HK-2 (cell line): ENCODE data around the gene IQGAP2.

Source experiments
- DNase-seq: peaks from one replicate; pipeline ENCODE4 v3.0.0-alpha.2; 2018; ENCODE audit not compliant: unreplicated experiment

IQGAP2 gene

DNA sequence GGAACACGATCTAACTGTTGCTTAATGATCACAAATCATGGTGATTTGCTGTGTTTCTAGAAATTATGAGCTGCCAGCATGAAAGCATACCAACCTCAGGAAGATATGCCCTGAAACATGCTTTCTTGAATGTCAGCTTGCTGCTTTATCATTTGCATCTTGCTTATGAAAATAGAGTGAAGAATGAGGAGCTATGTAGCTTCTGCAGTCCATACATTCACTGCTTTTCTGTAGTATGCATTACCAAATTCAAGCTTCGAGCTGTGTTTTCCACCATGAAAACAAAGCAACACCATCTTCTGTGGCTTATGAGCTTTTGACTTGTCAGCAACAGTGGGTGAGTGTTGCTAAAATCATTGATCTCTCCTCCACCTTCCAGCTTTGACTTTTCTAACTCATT is 203.6 kb downstream of the IQGAP2 start:
- DNase-seq = no peak

DNA sequence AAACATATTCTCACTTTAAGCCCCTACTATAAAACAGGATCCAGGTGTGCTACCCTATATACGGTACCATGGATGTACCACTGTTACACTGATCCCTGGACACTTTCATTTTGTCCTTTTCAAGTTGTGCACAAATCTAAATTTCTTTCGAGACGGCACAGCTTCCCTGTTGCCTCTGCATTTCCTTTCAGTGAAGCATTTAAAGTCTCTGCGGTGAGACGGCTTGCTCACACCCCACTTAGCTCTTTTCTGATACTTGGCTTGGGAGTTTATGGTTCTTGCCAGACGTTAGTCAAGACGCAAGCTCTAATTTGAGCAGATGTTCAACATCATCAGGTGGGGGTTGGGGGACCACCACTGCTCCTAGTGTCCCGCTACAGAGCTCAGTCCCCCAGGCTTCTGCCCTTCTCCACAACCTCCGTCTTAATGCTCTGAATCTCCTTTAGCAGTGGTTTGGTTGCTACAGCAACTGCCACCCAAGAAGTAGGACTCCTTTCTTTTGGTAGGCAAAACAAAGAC is 204.3 kb downstream of the IQGAP2 start:
- no peak for DNase-seq

DNA sequence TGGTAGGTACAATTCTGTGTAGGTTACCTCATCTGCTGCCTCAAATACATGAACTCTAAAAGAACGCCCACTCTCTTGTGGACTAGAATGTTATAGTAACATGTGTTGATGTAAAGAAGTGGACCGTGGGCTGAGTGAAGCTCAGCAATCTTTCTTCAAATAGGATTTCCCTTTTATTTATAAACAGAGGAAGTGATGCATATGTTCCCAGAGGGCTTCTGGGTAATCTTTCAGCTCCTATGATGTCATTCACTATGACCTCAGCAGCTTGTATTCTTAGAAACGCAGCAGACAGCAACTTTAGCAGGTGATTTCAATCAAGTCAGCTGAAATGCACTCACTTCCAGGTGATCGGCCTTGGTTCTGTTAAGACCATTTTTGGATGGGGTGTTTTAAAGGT is 205.7 kb downstream of the IQGAP2 start:
- DNase-seq = no peak

DNA sequence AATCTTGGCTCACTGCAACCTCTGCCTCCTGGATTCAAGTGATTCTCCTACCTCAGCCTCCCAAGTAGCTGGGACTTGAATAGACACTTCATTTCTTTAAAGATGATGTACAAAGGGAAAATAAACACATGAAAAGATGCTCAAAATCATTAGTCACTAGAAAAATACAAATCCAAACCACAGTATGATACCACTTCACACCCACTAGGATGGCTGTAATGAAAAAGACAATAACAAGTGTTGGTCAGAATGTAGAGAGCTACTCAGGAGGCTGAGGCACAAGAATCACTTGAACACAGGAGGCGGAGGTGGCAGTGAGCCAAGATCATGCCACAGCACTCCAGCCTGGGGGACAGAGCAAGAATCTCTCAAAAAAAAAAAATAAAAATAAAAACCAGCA is 207.1 kb downstream of the IQGAP2 start:
- no peak for DNase-seq

DNA sequence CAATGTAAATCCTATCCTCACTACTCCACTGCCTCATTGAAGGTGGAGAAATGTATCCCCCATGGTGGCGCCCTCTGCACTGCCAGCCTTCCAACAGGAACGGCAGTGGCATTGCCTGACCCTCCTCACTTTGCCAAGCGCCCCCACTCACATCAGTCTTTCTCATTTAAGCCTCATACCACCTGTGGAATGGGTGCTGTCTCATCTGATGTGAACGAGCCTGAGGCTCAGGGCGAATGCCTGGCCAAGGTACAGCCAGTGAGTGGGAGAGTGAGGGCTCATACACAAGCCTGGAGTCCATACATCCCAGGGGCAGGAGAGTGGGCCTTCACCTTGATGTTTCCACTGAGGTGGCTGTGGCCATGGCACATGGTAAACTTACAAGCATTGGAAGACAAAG is 209.9 kb downstream of the IQGAP2 start:
- DNase-seq = no peak

DNA sequence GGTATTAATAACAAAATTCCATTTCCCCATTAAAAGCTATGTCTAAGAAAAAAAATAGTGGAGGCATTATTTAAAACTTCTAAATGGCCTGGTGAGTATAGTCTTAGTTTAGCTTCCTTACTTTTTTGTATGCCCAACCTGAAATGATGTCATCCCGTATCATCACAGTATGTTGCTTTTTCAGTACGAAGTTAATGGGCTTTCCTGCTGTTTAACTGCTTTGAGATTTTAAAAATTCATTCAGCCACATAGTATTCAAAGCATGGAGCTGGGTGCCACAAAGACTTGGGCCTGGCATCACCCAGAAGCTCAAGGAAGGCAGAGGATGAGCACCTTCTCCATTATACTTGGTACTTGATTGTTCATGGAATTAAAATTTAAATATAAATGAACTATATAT is 212.7 kb downstream of the IQGAP2 start:
- no peak for DNase-seq

DNA sequence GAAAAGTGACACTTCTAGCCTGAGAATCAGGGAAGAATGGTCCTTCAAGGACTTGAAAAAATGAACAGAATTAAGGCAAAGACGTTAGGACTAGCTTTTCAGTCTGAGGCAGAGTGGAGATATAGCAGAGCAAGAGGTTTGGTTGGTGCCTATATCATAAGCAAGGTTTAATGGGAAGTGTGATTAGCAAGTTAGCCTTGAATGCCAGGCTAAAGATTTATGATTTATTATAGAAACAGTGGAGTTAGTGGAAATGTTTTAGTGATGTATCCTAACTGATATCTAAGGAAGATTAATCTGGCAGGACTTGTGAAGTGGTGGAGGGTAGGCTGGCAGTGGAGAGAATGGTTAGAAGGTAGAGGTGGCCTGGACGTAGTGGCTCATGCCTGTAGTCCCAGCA is 213.1 kb downstream of the IQGAP2 start:
- no peak for DNase-seq

DNA sequence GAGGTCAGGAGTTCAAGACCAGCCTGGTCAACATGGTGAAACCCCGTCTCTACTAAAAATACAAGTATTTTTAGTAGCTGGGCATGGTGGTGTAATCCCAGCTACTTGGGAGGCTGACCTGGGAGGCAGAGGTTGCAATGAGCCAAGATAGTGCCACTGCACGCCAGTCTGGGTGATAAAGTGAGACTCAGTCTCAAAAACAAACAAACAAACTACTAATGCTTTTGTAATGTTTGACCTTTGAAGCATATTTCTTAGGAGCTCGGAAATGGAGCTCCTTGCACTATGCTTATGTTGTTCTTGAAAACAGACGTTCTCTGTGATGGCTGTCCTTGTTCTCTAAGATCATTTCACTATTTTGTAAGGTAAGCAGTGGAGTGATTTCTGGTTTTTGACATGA is 214.1 kb downstream of the IQGAP2 start:
- DNase-seq = no peak

DNA sequence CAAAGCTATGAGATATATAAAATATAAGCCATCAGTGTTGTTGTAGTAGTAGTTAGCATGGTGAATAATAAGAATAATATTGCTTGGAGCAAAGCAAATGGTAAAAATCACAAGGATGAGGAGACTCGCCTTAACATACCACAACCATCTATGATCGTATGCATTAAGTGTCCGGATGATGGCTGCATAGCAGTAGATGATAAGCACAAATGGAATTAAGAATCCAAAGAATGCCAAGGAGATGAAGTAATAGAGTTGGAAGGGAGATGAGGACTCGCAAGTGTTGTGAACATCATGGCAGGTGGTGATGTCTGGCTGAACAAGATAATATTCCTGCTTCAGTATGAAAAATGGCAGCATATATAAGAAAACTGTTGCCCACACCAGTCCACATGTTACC is 214.6 kb downstream of the IQGAP2 start:
- no peak for DNase-seq

DNA sequence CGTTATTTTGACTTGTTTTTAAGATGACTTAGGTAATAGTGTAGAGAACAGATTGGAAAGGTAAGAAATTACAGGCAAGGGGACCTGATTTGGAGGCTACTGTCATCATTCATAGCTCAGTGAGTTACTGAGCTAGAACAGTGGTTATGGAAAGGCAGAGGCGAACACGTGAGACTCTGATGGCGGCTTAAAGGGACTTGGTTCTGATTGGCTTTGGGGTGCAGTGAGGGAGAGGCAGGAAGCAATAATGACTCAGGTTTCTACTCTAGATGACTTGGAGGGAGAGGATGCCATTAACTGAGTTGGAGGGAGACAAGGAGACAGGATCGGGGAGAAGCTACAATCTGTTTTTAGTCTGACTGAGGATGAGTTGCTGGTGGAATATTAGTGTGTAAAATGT is 217.1 kb downstream of the IQGAP2 start:
- no peak for DNase-seq

DNA sequence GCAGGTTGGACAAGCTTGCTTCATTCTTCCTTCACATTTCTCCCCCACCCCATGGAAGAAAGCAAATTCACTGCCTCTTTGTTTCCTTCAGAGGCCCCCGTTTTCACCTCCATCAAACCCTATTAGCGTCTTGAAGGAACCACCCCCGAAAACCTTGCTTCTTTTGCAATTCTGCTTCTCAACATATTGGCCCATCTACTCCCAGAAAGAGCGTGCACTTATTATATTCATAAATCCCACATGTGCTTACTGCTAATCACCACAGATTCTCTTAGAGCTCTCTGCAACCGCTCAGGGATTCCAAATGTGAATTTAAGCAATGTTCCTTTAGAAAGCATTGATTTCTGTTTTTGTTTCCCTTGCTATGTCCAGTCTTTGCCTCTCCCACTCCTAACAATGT is 219.0 kb downstream of the IQGAP2 start:
- no peak for DNase-seq

DNA sequence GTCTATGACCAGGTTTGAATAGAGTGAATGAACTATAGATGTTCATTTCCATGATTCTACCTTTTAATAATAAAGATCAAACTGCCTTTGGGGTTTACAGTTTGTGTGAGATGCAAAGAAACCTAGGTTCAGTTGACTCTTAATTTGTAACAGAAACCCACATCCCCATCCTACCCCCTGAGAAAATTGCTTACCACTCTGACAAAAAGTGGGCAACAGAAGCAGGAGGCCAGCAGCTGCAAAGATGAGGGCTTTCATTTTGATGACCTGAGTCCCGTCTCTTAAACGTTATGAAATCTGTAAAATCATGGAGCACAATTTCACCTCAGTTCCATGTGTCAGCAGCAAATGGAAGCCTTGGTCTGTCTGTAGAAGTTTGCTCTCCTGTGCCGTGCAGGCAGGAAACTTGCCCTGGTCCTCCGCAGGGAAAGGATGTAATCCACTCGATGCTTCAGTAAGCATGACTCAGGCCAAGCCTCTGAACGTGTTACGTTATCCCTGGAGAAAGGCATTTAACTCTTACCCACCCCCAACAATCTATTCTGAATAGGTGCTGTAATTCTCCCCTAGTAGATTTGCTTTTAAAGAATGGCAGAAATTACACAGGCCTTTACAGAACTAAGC is 220.0 kb downstream of the IQGAP2 start, which contains the start of gene F2RL2:
Gene F2RL2, minus strand, starts transcription at position 431 of the 624 bp plus-strand sequence. Its CDS starts 173 bp downstream, at position 258.
- peak; percentile 41 for DNase-seq

DNA sequence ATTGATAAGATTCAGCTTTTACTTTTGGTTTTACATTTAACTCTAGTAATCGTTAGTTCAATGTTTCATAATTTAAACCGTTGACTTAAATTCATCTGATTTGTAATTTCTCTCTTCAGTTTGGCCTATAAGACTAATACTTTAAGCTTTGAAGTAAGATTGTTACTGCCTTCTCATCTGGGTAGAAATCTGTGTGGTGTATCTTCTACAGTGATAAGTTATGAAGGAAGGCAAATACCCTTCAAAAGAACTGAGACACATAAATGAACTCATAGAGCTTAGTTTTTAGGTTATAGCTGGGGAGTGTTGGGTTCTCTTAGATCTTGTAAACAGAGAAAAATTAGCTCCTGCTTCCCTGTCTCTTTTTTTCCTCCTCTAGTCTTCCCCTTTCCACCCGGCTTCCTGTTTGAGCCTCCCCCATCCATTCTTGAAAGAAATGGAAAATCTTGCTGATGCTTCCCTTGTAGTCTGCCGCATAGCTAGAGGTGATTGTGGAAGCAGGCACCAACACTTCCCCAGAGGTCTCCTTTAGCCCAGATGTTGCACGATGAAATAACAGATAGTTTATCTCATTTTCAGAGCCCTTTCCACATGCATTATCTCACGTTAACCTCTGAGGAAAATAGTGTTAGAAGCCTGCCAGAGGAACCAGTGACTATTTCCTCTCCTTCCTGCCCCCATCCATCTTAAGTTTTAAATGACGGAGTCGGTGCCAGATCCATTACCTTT is 222.2 kb downstream of the IQGAP2 start:
- DNase-seq = no peak

DNA sequence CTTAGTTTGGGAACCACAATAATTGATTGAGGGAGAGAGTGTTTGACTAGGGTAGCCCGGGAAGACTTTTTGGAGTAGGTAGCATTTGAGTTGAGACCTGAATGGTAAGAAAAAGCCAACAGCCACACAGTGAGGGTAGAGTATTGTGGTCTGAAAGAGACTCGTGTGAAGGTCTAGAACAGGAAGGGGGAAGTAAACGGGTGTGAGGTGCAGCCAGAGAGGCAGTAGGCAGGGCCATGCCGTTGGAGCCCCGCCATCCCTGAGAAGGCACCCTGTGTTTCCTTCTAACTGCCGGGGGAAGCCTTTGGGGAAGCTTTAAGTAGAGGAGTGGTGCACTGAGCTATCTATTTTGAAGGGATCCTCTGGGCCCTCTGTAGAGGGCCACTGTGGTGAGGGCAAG is 223.7 kb downstream of the IQGAP2 start:
- no peak for DNase-seq

DNA sequence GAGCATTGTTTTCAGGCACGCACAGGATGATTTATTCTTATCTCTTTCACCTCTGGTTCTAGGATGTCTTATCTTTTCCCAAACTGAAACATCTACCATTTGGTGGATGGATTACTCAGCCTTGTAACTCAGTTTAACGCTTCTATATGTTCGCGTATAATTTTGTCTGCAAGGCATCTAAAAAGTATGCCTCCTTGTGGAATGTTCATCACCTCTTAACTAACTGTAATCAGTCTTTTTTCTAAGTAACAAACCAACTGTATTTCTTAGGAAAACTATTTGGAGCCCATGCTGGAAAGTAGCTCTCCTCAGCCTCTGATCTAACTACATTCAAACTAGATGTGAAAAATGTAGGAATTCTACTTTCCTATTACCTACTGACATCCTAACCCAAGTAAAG is 231.6 kb downstream of the IQGAP2 start:
- no peak for DNase-seq

DNA sequence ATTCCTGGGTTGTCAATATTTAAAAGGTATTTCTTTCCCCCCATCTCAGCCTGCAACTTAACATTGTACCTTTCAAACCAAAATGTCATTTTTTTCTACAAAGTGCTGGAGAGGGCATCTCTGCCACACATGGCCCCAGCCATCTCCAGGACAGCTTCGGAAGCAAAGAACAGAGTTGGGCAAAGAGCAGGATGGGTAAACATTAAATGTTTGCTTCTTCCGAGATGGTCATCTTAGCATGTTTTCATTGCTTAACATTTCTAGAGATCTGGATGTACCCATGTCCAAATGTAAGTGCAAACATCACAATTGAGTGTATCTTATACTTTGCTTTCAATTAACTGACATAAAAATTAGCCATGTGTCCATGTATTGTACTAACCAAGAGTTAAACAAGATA is 234.4 kb downstream of the IQGAP2 start:
- no peak for DNase-seq

DNA sequence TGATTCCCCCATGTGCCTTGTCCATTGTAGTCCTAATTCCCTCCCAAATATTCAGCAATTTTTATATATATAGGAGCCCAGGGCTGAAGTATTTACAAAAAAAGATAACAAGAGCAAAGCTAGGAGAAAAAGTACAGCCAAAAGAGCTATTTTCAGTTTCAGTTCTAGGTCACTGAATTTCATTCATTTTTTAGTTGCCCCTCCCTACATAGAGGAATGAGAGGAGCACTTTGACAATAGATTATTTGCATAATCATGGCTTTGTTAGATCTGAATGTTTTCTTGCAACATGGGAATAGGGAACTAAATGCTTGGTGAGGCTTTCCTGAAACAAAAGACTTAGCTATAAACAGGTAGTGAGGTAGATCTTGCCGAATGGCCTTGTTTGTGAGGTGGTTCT is 235.4 kb downstream of the IQGAP2 start:
- DNase-seq = no peak

DNA sequence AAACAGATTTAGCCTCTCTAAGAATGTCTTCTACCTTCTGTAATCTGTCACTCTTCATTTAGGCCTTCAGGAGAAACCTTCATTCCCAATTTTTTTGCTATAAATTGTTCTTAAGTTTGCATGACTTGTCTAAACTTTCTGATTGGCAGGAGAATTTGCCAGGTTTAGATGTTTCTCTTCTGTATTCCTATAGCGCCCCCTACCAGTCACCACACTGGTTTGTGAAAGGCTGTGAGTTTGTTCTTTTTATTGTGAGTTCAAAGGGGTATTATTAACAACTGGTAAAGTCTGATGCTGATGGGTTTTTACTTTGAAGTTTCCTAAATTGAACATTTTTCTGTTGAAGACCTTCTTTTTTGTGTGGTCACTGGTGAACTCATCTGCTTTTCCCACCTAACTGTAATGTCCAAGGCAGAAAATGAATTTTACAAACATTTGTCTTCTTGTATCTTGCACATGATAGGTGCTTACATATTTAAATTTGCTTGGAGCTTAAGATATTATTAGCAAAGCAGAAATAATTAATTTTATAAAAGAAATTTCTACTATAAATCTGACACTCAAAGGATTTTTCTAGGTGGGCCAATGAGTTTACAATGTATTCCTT is 238.5 kb downstream of the IQGAP2 start:
- peak; percentile 21 for DNase-seq

DNA sequence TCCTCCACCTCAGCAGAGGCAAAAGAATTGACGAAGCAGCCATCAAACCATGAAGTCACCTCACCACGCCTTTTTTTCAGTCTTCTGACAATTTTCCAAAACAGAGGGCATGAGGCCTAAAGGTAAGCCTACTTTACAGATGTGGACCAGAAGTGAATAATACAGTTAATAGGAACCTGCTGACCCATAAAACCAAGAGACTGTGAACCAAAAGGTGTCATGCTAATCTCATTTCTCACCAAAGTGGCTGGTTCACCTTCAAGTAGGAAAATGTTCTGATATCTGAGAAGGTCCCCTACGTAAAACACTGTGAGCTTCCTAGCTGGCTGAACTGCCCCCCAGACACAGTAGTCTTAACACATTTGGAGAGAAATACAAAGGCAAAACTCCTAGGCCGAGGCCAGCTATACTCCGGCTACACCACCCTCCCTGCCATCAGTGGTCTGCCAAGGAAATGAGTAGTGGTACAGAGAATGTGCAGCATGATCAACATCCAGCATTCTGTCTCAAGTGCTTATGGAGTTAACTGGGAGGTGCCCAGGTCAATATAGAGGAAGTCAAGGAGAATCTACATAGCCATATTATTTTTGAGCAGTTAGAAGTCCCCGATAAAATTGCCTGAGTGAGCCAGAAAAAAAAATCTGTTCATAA is 239.4 kb downstream of the IQGAP2 start:
- no peak for DNase-seq

DNA sequence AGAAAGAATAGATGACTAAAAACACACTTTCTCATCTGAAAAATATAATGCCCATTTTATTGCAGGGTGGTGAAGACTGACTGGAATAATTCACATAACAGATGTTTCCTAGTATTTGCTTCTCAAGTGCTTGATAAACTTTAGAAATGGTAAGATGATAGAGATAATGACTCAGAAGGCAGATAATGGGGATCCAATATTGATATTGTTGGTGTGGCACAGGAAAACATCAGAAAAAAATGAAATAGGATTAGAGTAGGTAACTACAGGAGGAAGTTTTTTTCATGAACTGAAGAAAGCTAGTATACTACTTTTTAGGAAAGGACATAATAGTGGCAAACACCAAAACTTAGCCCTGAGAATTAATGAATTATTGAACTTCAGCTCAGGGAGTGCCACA is 240.3 kb downstream of the IQGAP2 start:
- DNase-seq = no peak

DNA sequence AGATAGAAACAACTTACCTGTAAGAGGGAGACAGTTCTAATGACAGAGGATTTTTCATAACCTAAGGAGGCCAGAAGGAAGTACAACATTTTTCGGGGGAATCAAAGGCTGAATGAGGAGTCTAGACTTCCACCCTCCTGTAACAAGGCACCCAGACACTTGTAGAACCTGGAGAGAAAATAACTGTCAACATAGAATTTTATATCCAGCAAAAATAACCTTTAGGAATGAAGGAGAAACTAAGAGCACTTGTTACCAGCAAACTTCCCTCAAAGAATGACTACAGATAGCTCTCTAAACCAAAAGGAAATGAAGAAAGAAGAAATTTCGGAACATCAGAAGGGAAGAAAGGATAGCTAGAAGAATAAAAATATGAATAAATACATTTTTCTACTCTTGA is 246.1 kb downstream of the IQGAP2 start:
- no peak for DNase-seq

DNA sequence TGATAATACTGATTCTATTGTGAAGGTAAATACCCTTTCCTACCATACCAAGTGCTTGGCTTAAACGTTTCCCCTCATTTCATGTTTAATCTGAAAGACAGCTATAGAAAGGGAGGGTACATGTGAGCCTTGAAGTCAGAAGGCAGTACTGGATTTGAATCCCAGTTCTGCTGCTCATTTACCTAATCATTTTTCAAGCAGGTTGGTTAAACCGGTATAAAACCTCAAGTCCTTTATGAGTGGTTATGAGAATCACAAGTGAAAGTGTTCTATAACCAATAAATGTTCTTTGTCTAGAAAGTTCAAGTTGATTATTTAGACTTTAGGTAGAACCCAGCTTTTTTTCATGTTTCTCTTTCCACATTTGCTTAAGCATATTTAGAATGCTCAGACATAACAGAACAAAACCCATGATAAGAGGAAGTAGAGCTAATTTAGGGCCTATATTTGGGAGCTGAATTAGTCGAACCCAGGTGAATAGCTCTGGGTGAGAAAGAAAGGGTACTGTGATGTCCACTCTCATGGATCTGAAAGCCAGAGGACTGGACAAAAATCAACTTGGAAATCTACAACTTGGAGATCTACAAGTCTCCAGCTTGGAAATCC is 249.8 kb downstream of the IQGAP2 start:
- no peak for DNase-seq
